ENCODE results near the gene NRIP1.

NRIP1 gene

GRCh38 chr21:15061747-15062605 is 2.8 kb downstream of the NRIP1 start:
- Mint-ChIP-seq H3K27me3 (ENCODE audit: low read depth) (peaks cover 38% of the 10 kb centered on the region), H3K4me1 (ENCODE audit: low read depth) (peaks cover 50% of the 10 kb centered on the region), H3K9me3 (no peaks in the 10 kb centered on the region), H3K4me3 (peak overlapping the region; percentile 76), H3K27ac (no peak overlapping the region), H3K36me3 (ENCODE audit: low read depth) (peaks cover 2% of the 10 kb centered on the region)
- no peak for DNase-seq (ENCODE audit: low spot score)

- peaks cover 4% of the 10 kb centered on the region for H3K36me3 Mint-ChIP-seq (ENCODE audit: low read depth)
- H3K27me3 Mint-ChIP-seq (ENCODE audit: low read depth) = peaks cover 37% of the 10 kb centered on the region
- peaks cover 56% of the 10 kb centered on the region for H3K4me1 Mint-ChIP-seq (ENCODE audit: low read depth)
- H3K4me3 Mint-ChIP-seq = no peak overlapping the region
- no peak overlapping the region for H3K27ac Mint-ChIP-seq
- H3K9me3 Mint-ChIP-seq = no peaks in the 10 kb centered on the region
- no peak for DNase-seq (ENCODE audit: low spot score)
These were observed 3.5 kb downstream of the NRIP1 start for GRCh38 chr21:15061279-15061678.

GRCh38 chr21:15060543-15061175 is 4.1 kb downstream of the NRIP1 start:
- H3K4me1 Mint-ChIP-seq (ENCODE audit: low read depth) = peaks cover 53% of the 10 kb centered on the region
- H3K4me3 Mint-ChIP-seq = no peak overlapping the region
- H3K36me3 Mint-ChIP-seq (ENCODE audit: low read depth) = peaks cover 4% of the 10 kb centered on the region
- no peak for DNase-seq (ENCODE audit: low spot score)
- no peaks in the 10 kb centered on the region for H3K9me3 Mint-ChIP-seq
- H3K27ac Mint-ChIP-seq = no peak overlapping the region
- H3K27me3 Mint-ChIP-seq (ENCODE audit: low read depth) = peaks cover 31% of the 10 kb centered on the region

GRCh38 chr21:15059397-15059796 is 5.4 kb downstream of the NRIP1 start:
- Mint-ChIP-seq H3K4me3 (no peak overlapping the region), H3K27ac (no peak overlapping the region), H3K4me1 (ENCODE audit: low read depth) (peaks cover 50% of the 10 kb centered on the region), H3K36me3 (ENCODE audit: low read depth) (peaks cover 4% of the 10 kb centered on the region), H3K9me3 (no peaks in the 10 kb centered on the region), H3K27me3 (ENCODE audit: low read depth) (peaks cover 28% of the 10 kb centered on the region)
- no peak for DNase-seq (ENCODE audit: low spot score)

GRCh38 chr21:15058854-15059263 is 5.9 kb downstream of the NRIP1 start:
- no peaks in the 10 kb centered on the region for H3K9me3 Mint-ChIP-seq
- H3K36me3 Mint-ChIP-seq (ENCODE audit: low read depth) = peaks cover 4% of the 10 kb centered on the region
- H3K27ac Mint-ChIP-seq = peak overlapping the region; percentile 21
- no peak for DNase-seq (ENCODE audit: low spot score)
- peak overlapping the region; percentile 64 for H3K4me3 Mint-ChIP-seq
- peaks cover 28% of the 10 kb centered on the region for H3K27me3 Mint-ChIP-seq (ENCODE audit: low read depth)
- peaks cover 55% of the 10 kb centered on the region for H3K4me1 Mint-ChIP-seq (ENCODE audit: low read depth)

- Mint-ChIP-seq H3K9me3 (no peaks in the 10 kb centered on the region), H3K4me1 (ENCODE audit: low read depth) (peaks cover 48% of the 10 kb centered on the region), H3K27me3 (ENCODE audit: low read depth) (peaks cover 13% of the 10 kb centered on the region), H3K36me3 (ENCODE audit: low read depth) (peaks cover 2% of the 10 kb centered on the region), H3K4me3 (peak overlapping the region; percentile 31), H3K27ac (no peak overlapping the region)
- DNase-seq (ENCODE audit: low spot score) = no peak
These were observed 7.5 kb downstream of the NRIP1 start for GRCh38 chr21:15057285-15057684.

- Mint-ChIP-seq H3K4me3 (no peak overlapping the region), H3K4me1 (ENCODE audit: low read depth) (peaks cover 56% of the 10 kb centered on the region), H3K27me3 (ENCODE audit: low read depth) (no peaks in the 10 kb centered on the region)
These were observed 10.1 kb downstream of the NRIP1 start for GRCh38 chr21:15054606-15055239.

GRCh38 chr21:15054089-15054488 is 10.7 kb downstream of the NRIP1 start:
- no peak overlapping the region for H3K27ac Mint-ChIP-seq
- no peaks in the 10 kb centered on the region for H3K9me3 Mint-ChIP-seq
- H3K4me1 Mint-ChIP-seq (ENCODE audit: low read depth) = peaks cover 55% of the 10 kb centered on the region
- no peak for DNase-seq (ENCODE audit: low spot score)
- H3K36me3 Mint-ChIP-seq (ENCODE audit: low read depth) = peaks cover 2% of the 10 kb centered on the region
- H3K27me3 Mint-ChIP-seq (ENCODE audit: low read depth) = no peaks in the 10 kb centered on the region
- H3K4me3 Mint-ChIP-seq = no peak overlapping the region

More at GRCh38 chr21:15054606-15055239, 10.1 kb downstream of the NRIP1 start:
- DNase-seq (ENCODE audit: low spot score) = no peak
- no peaks in the 10 kb centered on the region for H3K9me3 Mint-ChIP-seq
- H3K27ac Mint-ChIP-seq = no peak overlapping the region
- H3K36me3 Mint-ChIP-seq (ENCODE audit: low read depth) = peaks cover 2% of the 10 kb centered on the region

- peaks cover 51% of the 10 kb centered on the region for H3K4me1 Mint-ChIP-seq (ENCODE audit: low read depth)
- H3K36me3 Mint-ChIP-seq (ENCODE audit: low read depth) = peaks cover 2% of the 10 kb centered on the region
- no peak for DNase-seq (ENCODE audit: low spot score)
- H3K27me3 Mint-ChIP-seq (ENCODE audit: low read depth) = no peaks in the 10 kb centered on the region
- no peak overlapping the region for H3K4me3 Mint-ChIP-seq
- no peak overlapping the region for H3K27ac Mint-ChIP-seq
- H3K9me3 Mint-ChIP-seq = no peaks in the 10 kb centered on the region
These were observed 11.3 kb downstream of the NRIP1 start for GRCh38 chr21:15053500-15053899.

GRCh38 chr21:15052459-15052763 is 12.4 kb downstream of the NRIP1 start:
- peak overlapping the region; percentile 58 for H3K27ac Mint-ChIP-seq
- H3K4me3 Mint-ChIP-seq = peak overlapping the region; percentile 75
- H3K36me3 Mint-ChIP-seq (ENCODE audit: low read depth) = peaks cover 2% of the 10 kb centered on the region
- H3K27me3 Mint-ChIP-seq (ENCODE audit: low read depth) = no peaks in the 10 kb centered on the region
- no peaks in the 10 kb centered on the region for H3K9me3 Mint-ChIP-seq
- H3K4me1 Mint-ChIP-seq (ENCODE audit: low read depth) = peaks cover 44% of the 10 kb centered on the region
- no peak for DNase-seq (ENCODE audit: low spot score)

- peak overlapping the region; percentile 75 for H3K4me3 Mint-ChIP-seq
- no peaks in the 10 kb centered on the region for H3K9me3 Mint-ChIP-seq
- H3K4me1 Mint-ChIP-seq (ENCODE audit: low read depth) = peaks cover 42% of the 10 kb centered on the region
- no peaks in the 10 kb centered on the region for H3K27me3 Mint-ChIP-seq (ENCODE audit: low read depth)
- peak overlapping the region; percentile 58 for H3K27ac Mint-ChIP-seq
- peaks cover under 1% of the 10 kb centered on the region for H3K36me3 Mint-ChIP-seq (ENCODE audit: low read depth)
- no peak for DNase-seq (ENCODE audit: low spot score)
These were observed 12.9 kb downstream of the NRIP1 start for GRCh38 chr21:15051644-15052458.

GRCh38 chr21:15050568-15051377 is 14.0 kb downstream of the NRIP1 start:
- Mint-ChIP-seq H3K4me1 (ENCODE audit: low read depth) (peaks cover 35% of the 10 kb centered on the region), H3K4me3 (peak overlapping the region; percentile 75)
- no peak for DNase-seq (ENCODE audit: low spot score)

GRCh38 chr21:15045017-15045416 is 19.8 kb downstream of the NRIP1 start:
- Mint-ChIP-seq H3K36me3 (ENCODE audit: low read depth) (peaks cover 7% of the 10 kb centered on the region), H3K4me3 (no peak overlapping the region), H3K4me1 (ENCODE audit: low read depth) (peaks cover 2% of the 10 kb centered on the region), H3K27ac (no peak overlapping the region), H3K9me3 (peaks cover 6% of the 10 kb centered on the region), H3K27me3 (ENCODE audit: low read depth) (no peaks in the 10 kb centered on the region)
- no peak for DNase-seq (ENCODE audit: low spot score)

More at GRCh38 chr21:15050568-15051377, 14.0 kb downstream of the NRIP1 start:
- Mint-ChIP-seq H3K9me3 (no peaks in the 10 kb centered on the region), H3K27ac (no peak overlapping the region), H3K36me3 (ENCODE audit: low read depth) (no peaks in the 10 kb centered on the region), H3K27me3 (ENCODE audit: low read depth) (no peaks in the 10 kb centered on the region)
